ENCODE results near the gene PFN1. TPM values are rescaled to one million over a fixed set of nuclear protein-coding genes. Genes with fewer than 3 reads are reported as not detected.
"Not testable (repeated sequence)": the region's sequence is repeated elsewhere in the genome, so short reads cannot be mapped to it uniquely, and the experiment has no call there.

The PFN1 gene
- total RNA-seq, 4 donors from 2014 or later, result 479 to 709 (median 540) TPM

DNA sequence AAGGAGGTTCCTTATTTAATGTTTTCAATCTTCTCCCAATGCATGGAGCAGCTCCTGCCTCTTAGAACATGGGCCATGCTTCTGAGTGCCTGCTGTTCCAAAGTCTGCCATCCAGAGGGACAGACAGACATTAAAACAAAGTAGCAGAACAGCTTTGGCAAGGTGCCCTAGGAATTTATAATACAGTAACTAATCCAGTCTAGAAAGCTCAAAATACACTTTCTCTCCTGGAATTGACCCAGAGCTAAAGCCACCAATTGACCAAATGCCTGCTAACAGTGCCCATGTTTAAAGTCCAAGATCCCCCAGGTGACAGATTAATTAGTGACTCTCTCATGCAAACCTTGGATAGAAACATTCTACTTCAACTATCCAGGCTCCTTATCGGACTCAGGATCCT is 34.3 kb downstream of the PFN1 start:
- H3K4me3 ChIP-seq (ENCODE audit: low read depth, poor library complexity, severe bottlenecking), result no peak overlapping the region
- TF ChIP-seq POLR2A (IDR thresholded peaks at IDR 0.05), result no peak
- TF ChIP-seq, protein P1, sequence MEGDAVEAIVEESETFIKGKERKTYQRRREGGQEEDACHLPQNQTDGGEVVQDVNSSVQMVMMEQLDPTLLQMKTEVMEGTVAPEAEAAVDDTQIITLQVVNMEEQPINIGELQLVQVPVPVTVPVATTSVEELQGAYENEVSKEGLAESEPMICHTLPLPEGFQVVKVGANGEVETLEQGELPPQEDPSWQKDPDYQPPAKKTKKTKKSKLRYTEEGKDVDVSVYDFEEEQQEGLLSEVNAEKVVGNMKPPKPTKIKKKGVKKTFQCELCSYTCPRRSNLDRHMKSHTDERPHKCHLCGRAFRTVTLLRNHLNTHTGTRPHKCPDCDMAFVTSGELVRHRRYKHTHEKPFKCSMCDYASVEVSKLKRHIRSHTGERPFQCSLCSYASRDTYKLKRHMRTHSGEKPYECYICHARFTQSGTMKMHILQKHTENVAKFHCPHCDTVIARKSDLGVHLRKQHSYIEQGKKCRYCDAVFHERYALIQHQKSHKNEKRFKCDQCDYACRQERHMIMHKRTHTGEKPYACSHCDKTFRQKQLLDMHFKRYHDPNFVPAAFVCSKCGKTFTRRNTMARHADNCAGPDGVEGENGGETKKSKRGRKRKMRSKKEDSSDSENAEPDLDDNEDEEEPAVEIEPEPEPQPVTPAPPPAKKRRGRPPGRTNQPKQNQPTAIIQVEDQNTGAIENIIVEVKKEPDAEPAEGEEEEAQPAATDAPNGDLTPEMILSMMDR (IDR thresholded peaks at IDR 0.05), result no peak
- intact Hi-C loops (cut with DNase I; ENCODE audit: low total_unique reads), result no loop called here
- no peak for DNase-seq (ENCODE audit: low spot score in 2 of 2)
- WGBS, 2 donors, result 72 to 86% methylated on average over 1 of the region's 1 CpG

DNA sequence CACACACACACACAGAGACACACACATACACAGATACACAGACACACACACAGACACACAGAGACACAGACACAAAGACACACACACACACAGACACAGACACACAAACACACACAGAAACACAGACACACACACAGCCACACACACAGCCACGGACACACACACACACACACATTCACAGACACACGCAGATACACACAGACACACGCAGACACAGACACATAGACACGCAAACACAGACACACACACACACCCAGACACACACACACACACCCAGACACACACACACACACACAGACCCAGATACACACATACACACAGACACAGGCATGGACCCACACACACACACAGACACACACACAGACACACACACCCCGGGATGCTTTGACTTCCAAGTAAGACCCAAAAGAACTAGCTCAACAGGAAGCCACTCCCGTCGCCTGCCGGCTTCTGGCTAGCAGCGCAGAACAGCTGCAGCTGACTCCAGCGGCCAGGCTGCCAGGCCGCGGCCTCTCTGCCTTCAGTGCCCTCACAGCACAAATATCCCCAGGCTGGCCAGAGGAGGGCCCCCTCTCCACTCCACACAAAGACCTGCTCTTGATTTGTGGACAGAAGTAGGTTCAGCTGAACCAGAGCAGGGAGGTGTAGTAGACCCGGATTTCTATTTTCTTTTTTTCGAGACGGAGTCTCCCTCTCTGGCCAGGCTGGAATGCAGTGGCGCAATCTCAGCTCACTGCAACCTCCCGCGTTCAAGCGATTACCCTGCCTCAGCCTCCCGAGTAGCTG is 39.4 kb downstream of the PFN1 start:
- 11 to 13% methylated on average over 12 to 19 of the region's 20 CpGs for WGBS, 2 donors
- intact Hi-C loops (cut with DNase I; ENCODE audit: low total_unique reads), result loop anchor here (5.0 kb wide), 1 partner anchor 88 kb away; the partner anchor contains the start of genes INCA1 and KIF1C
- peak; percentile 92 to 97 for DNase-seq (ENCODE audit: low spot score in 2 of 2)
- TF ChIP-seq POLR2A (IDR thresholded peaks at IDR 0.05), result no peak
- TF ChIP-seq, protein P1 (IDR thresholded peaks at IDR 0.05), result peak in 1 of 3 donors; percentile 32
- no peak overlapping the region for H3K4me3 ChIP-seq (ENCODE audit: low read depth, poor library complexity, severe bottlenecking)

DNA sequence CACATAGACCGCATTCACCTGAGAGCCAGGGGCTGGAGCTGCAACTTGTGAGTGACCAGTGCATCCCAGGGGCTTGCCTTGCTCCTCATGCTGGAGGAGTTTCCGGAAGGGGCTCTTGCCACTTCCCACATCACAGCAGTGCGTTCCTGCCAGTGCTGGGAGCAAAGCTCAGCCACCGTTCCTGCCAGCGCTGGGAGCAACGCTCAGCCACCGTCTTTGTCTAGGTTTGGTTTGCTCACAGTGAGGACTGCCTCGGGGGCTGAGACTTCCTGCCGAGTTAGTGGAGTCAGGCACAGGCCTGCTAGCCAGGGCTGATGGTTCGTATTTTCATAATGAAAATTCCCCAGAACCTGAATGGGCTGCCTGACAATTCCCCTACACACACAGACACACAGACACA is 40.0 kb downstream of the PFN1 start:
- H3K4me3 ChIP-seq (ENCODE audit: low read depth, poor library complexity, severe bottlenecking), result no peak overlapping the region
- no peak for DNase-seq (ENCODE audit: low spot score in 2 of 2)
- TF ChIP-seq, protein P1 (IDR thresholded peaks at IDR 0.05), result no peak
- no peak for TF ChIP-seq POLR2A (IDR thresholded peaks at IDR 0.05)
- 19 to 40% methylated on average over 10 of the region's 10 CpGs for WGBS, 2 donors
- intact Hi-C loops (cut with DNase I; ENCODE audit: low total_unique reads), result loop anchor here (5.0 kb wide), 1 partner anchor 89 kb away; the partner anchor contains the start of genes INCA1 and KIF1C

DNA sequence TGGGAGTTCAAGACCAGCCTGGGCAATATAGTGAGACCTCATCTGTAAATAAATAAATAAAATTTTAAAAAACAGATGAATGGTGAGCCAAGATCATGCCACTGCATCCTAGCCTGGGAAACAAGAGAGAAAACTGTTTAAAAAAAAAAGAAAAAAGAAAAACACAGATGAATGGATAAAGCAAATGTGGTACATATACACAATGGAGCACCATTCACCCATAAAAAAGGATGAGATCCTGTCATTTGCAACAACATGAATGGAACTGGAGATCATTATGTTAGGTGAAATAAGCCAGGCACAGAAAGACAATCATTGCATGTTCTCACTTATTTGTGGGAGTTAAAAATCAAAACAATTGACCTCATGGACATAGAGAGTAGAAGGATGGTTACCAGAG is 41.7 kb downstream of the PFN1 start:
- not testable (repeated sequence) for DNase-seq (ENCODE audit: low spot score in 2 of 2); H3K4me3 ChIP-seq (ENCODE audit: low read depth, poor library complexity, severe bottlenecking)
- intact Hi-C loops (cut with DNase I; ENCODE audit: low total_unique reads), result loop anchor here (5.0 kb wide), 1 partner anchor 91 kb away; the partner anchor contains the start of genes INCA1 and KIF1C

DNA sequence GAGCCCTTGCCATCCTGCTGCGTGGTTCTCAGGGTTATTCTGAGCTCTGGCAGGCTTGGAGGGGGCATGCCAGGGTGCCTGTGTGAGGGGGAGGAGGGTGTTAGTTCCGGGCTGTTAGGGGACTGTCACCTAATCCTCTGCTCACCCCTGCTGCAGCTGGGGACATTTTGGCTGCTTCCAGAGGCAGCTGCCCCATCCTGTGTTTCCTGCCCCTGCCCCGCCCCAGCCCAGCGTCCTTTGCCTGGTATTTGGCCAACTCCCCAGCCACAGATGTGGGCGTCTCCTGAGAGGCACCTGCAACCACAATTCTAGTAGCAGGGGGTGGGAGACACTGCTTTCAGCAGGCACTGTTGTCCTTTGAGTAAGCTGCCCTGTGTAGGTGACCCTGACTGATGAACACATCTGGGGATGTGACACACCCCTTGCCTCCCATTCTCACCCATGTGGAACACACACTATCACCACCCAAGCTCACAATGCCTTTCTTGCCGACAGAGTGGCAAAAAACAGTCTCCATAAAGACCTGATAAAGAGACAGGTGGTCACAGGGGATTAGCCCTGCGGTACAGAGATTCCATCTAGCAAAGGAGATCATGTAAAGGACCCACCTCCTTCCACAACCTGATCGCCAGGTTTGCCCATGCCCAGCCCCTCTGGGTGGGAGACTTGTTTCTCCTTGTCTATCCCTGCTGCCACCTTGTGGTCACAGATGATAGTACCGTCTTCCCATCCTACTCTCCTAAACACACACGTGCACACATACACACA is 45.1 kb downstream of the PFN1 start, which contains the start of gene CHRNE:
CHRNE (minus strand) TSS at position 48 of the 768 bp plus-strand sequence; CDS start at position 13, 35 bp downstream.
- DNase-seq (ENCODE audit: low spot score in 2 of 2), result peak; percentile 85 to 94
- TF ChIP-seq POLR2A (IDR thresholded peaks at IDR 0.05), result no peak
- TF ChIP-seq, protein P1 (IDR thresholded peaks at IDR 0.05), result peak in 1 of 3 donors; percentile 62
- 12 to 16% methylated on average over 10 of the region's 10 CpGs for WGBS, 2 donors
- intact Hi-C loops (cut with DNase I; ENCODE audit: low total_unique reads), result no loop called here
- no peak within 1 kb of the TSS for H3K4me3 ChIP-seq (ENCODE audit: low read depth, poor library complexity, severe bottlenecking)

DNA sequence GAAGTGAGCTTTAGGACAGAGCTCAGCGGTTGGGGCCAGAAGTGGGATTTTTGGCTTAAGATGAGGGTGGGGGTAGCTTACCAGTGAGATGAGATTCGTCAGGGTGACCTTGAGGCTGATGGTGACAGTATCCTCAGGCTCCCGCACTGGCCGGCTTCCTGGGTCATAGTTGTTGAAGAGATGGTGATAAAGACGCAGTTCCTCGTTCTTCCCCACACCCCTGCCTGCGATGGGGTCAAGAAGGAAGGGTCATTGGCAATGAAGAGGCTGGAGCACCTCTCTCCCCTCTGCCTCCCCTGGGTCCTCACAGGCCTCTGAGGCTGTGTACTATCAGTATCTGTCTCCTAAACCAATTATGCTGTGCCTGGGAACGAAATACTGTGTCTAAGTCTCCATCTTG is 45.8 kb downstream of the PFN1 start:
- intact Hi-C loops (cut with DNase I; ENCODE audit: low total_unique reads), result no loop called here
- TF ChIP-seq, protein P1 (IDR thresholded peaks at IDR 0.05), result no peak
- no peak for TF ChIP-seq POLR2A (IDR thresholded peaks at IDR 0.05)
- no peak overlapping the region for H3K4me3 ChIP-seq (ENCODE audit: low read depth, poor library complexity, severe bottlenecking)
- DNase-seq (ENCODE audit: low spot score in 2 of 2), result no peak
- WGBS, 2 donors, result 73 to 76% methylated on average over 8 of the region's 8 CpGs
